Upper lobe of left lung (tissue), 6 donors: ENCODE measurements around the gene STK11. TPM values are rescaled to one million over a fixed set of nuclear protein-coding genes. Genes with fewer than 3 reads are reported as not detected.
A peak's percentile ranks its signal among the peaks of the same experiment; 100 is the strongest.

ENCODE experiments used
- ATAC-seq, 2 donors: fragments of 200-7000 bp; cut with Tn5 transposase; one replicate each; pipeline ENCODE4 v1.9.1; 2022; ENCODE audit warnings: mild to moderate bottlenecking in 2 of 2, moderate library complexity in 2 of 2; ENCODE audit not compliant: low FRiP score in 2 of 2
- DNase-seq, 2 donors: peaks; one replicate each; pipeline ENCODE4 v3.0.0-alpha.2; 2019 to 2020
- H3K27ac ChIP-seq, 4 donors: fragments of 200-600 bp; sonication (generic); one replicate each; pipeline ENCODE4 v1.5.1; 2016 to 2019
- H3K27me3 ChIP-seq, 4 donors: fragments of 200-600 bp; sonication (generic); one replicate each; pipeline ENCODE4 v1.5.1; 2017 to 2019
- H3K36me3 ChIP-seq, 4 donors: fragments of 200-600 bp; sonication (generic); one replicate each; pipeline ENCODE4 v1.5.1; 2016 to 2019
- H3K4me1 ChIP-seq, 4 donors: fragments of 200-600 bp; sonication (generic); one replicate each; pipeline ENCODE4 v1.5.1; 2018 to 2019
- H3K4me3 ChIP-seq, 4 donors: fragments of 200-600 bp; sonication (generic); one replicate each; pipeline ENCODE4 v1.5.1; 2017 to 2019; ENCODE audit warnings: mild to moderate bottlenecking in 2 of 4, moderate library complexity in 1 of 4
- H3K9me3 ChIP-seq, 4 donors: fragments of 200-600 bp; sonication (generic); one replicate each; pipeline ENCODE4 v1.5.1; 2018 to 2019
- EP300 ChIP-seq, 4 donors: sonication (generic); formaldehyde crosslinking; IDR thresholded peaks; one replicate each; pipeline ENCODE4 v1.5.1; 2017; ENCODE audit warnings: antibody characterized with exemption in 4 of 4, control low read depth in 2 of 4
- POLR2A ChIP-seq, 4 donors: fragments of 450-650 bp; IDR thresholded peaks; one replicate each; pipeline ENCODE4 v1.5.1; 2016 to 2017; ENCODE audit warnings: antibody characterized with exemption in 4 of 4, mild to moderate bottlenecking in 2 of 4
- POLR2AphosphoS5 ChIP-seq, 2 donors: sonication (generic); formaldehyde crosslinking; IDR thresholded peaks; one replicate each; pipeline ENCODE4 v1.5.1; 2017; ENCODE audit warnings: antibody characterized with exemption in 2 of 2
- WGBS, 2 donors: methylation state at CpG; one replicate each; pipeline ENCODE4 v1.1.5; 2017 to 2018; 5-methylcytosine and 5-hydroxymethylcytosine counted together
- total RNA-seq, 6 donors: library from RNA; depleted of rRNA in 4 of 6; stranded (reverse); fragments of >200 nt in 4 of 6; gene quantifications; one replicate each; pipeline versions ENCODE4 v1.1.0 to v1.2.1, GENCODE V29; 2016 to 2021
- TF ChIP-seq, protein P1 (sequence below), 6 experiments: fragments of 450-650 bp in 4 of 6; fragments of 200-600 bp in 2 of 6; sonication (generic) in 2 of 6; IDR thresholded peaks; one replicate each; pipeline ENCODE4 v1.5.1; 2016 to 2019; ENCODE audit warnings: antibody characterized with exemption in 6 of 6
- donor health status: DM: no; HTN: no; CAD: no; lungs with moderate emphysema.
- donor health status: DM: no; HTN: yes; CAD: no; lungs with severe emphysema.

Gene STK11
- total RNA-seq, 6 donors from 2014 or later, result 50.2 to 168 (median 63.2) TPM

- H3K27me3 ChIP-seq, result no peaks in the 10 kb centered on the region
- peaks cover 0 to 25% (median 23%) of the 10 kb centered on the region in 4 donors for H3K36me3 ChIP-seq
- ATAC-seq, result no peak
- TF ChIP-seq, protein P1, sequence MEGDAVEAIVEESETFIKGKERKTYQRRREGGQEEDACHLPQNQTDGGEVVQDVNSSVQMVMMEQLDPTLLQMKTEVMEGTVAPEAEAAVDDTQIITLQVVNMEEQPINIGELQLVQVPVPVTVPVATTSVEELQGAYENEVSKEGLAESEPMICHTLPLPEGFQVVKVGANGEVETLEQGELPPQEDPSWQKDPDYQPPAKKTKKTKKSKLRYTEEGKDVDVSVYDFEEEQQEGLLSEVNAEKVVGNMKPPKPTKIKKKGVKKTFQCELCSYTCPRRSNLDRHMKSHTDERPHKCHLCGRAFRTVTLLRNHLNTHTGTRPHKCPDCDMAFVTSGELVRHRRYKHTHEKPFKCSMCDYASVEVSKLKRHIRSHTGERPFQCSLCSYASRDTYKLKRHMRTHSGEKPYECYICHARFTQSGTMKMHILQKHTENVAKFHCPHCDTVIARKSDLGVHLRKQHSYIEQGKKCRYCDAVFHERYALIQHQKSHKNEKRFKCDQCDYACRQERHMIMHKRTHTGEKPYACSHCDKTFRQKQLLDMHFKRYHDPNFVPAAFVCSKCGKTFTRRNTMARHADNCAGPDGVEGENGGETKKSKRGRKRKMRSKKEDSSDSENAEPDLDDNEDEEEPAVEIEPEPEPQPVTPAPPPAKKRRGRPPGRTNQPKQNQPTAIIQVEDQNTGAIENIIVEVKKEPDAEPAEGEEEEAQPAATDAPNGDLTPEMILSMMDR (IDR thresholded peaks at IDR 0.05), result no peak
- no peak for TF ChIP-seq EP300 (IDR thresholded peaks at IDR 0.05)
- 75 to 83% methylated on average over 17 to 23 of the region's 38 CpGs for WGBS, 2 donors
- no peak overlapping the region for H3K27ac ChIP-seq
- H3K4me1 ChIP-seq, result peaks cover 16 to 32% (median 23%) of the 10 kb centered on the region in 4 donors
- peak in 1 of 2 donors; percentile 77 for DNase-seq
- H3K4me3 ChIP-seq, result no peak overlapping the region
- no peaks in the 10 kb centered on the region for H3K9me3 ChIP-seq
These were observed 25.4 kb downstream of the STK11 start for GRCh38 chr19:1230783-1231489.

- 65 to 83% methylated on average over 10 to 14 of the region's 15 CpGs for WGBS, 2 donors
- peaks cover 0 to 3% (median under 1%) of the 10 kb centered on the region in 4 donors for H3K27me3 ChIP-seq
- TF ChIP-seq, protein P1 (IDR thresholded peaks at IDR 0.05), result peak in 1 of 6 experiments; percentile 6
- TF ChIP-seq POLR2AphosphoS5 (IDR thresholded peaks at IDR 0.05) (no peak), EP300 (IDR thresholded peaks at IDR 0.05) (no peak), POLR2A (IDR thresholded peaks at IDR 0.05) (no peak)
- H3K27ac ChIP-seq, result peak overlapping the region in 3 of 4 donors; percentile 30 to 45 (median 43)
- peaks cover 21 to 41% (median 27%) of the 10 kb centered on the region in 4 donors for H3K4me1 ChIP-seq
- DNase-seq, result peak in 1 of 2 donors; percentile 85
- peak in 1 of 2 donors; percentile 63 for ATAC-seq
- H3K36me3 ChIP-seq, result peaks cover 0 to 15% (median 13%) of the 10 kb centered on the region in 4 donors
- H3K9me3 ChIP-seq, result no peaks in the 10 kb centered on the region
- H3K4me3 ChIP-seq, result no peak overlapping the region
These were observed 26.4 kb downstream of the STK11 start for GRCh38 chr19:1231729-1232637.

DNA sequence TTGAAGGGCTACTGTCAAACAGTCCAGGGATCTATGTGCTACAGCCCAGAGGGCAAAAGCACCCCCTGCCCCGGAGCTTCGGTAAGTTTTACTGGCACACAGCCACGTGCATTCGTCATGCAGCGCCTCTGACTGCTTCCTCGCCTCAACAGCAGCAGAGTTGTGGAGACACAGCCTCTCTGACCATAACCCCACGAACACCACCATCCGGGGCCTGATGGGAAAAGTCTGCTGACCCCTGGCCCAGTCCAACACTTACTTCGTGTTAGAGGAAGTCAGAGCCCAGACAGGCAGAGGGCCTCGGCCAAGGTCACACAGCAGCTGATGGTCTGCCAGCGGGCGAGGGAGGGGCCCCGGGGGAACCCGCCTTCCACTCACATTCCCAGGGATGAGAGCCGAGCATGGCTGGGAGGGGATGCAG lies 27.1 kb downstream of the STK11 start:
- Histone ChIP-seq H3K27ac (peak overlapping the region in 3 of 4 donors; percentile 30 to 45 (median 43)), H3K27me3 (peaks cover 0 to 9% (median 3%) of the 10 kb centered on the region in 4 donors), H3K4me1 (peaks cover 27 to 48% (median 32%) of the 10 kb centered on the region in 4 donors), H3K9me3 (no peaks in the 10 kb centered on the region), H3K4me3 (no peak overlapping the region), H3K36me3 (peaks cover 0 to 8% (median 7%) of the 10 kb centered on the region in 4 donors)
- TF ChIP-seq POLR2AphosphoS5 (IDR thresholded peaks at IDR 0.05), result peak in 1 of 2 donors; percentile 20
- TF ChIP-seq, protein P1 (IDR thresholded peaks at IDR 0.05), result no peak
- 37 to 45% methylated on average over 7 to 14 of the region's 15 CpGs for WGBS, 2 donors
- DNase-seq (no peak), ATAC-seq (peak; percentile 4 to 24)

DNA sequence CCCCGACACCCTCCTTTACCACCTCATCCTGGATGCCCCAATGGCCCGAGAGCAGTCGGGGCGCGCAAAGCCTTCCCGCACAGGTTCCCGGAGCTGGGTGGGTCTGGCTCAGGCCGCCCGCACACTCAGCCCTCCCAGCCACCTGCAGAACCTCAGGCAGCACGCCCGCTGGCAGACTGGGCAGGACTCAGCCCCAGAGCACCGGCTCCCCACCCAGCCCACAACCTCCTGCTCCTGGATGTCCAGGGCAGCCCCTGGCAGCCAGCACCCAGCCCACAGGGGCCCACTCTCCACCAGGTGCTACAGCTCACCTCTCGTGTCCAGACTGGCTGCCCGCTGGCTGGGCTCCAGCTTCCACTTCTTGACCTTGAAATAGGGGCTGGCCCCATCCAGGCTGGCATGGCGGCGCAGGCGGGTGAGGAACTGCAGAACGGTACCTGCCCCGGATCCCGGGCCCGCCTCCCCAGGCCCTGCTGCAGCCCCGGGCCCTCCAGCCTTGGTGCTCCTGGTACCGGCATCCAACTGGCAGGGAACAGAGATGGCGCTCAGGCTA lies 27.6 kb downstream of the STK11 start:
- Histone ChIP-seq H3K4me1 (peaks cover 30 to 52% (median 35%) of the 10 kb centered on the region in 4 donors), H3K27ac (peak overlapping the region in 3 of 4 donors; percentile 30 to 45 (median 43)), H3K9me3 (no peaks in the 10 kb centered on the region), H3K36me3 (peaks cover 0 to 3% (median 2%) of the 10 kb centered on the region in 4 donors), H3K27me3 (peaks cover 0 to 9% (median 3%) of the 10 kb centered on the region in 4 donors), H3K4me3 (no peak overlapping the region)
- DNase-seq, result peak in 1 of 2 donors; percentile 86
- ATAC-seq, result peak in 1 of 2 donors; percentile 23
- 81% methylated on average over 24 of the region's 24 CpGs; no CpG with 5 or more reads in 1 of the 2 donors for whole genome bisulfite sequencing, 2 donors
- TF ChIP-seq, protein P1 (IDR thresholded peaks at IDR 0.05), result no peak
- no peak for TF ChIP-seq EP300 (IDR thresholded peaks at IDR 0.05)
- no peak for TF ChIP-seq POLR2AphosphoS5 (IDR thresholded peaks at IDR 0.05)
- no peak for TF ChIP-seq POLR2A (IDR thresholded peaks at IDR 0.05)
